ENCODE data around the gene ITGAD. TPM values are rescaled to one million over a fixed set of nuclear protein-coding genes. Genes with fewer than 3 reads are reported as not detected.
A peak's percentile ranks its signal among the peaks of the same experiment; 100 is the strongest.

ITGAD gene
- total RNA-seq, 2 donors from 2014 or later, result not detected

GRCh38 chr16:31361201-31362110 is 31.7 kb upstream of the ITGAD start:
- no peaks in the 10 kb centered on the region for H3K9me3 Mint-ChIP-seq
- H3K36me3 Mint-ChIP-seq, result peaks cover 0 to under 1% of the 10 kb centered on the region in 2 donors
- ATAC-seq (no peak), DNase-seq (ENCODE audit: low spot score in 2 of 2) (no peak)
- H3K27ac Mint-ChIP-seq, result no peak overlapping the region

DNA sequence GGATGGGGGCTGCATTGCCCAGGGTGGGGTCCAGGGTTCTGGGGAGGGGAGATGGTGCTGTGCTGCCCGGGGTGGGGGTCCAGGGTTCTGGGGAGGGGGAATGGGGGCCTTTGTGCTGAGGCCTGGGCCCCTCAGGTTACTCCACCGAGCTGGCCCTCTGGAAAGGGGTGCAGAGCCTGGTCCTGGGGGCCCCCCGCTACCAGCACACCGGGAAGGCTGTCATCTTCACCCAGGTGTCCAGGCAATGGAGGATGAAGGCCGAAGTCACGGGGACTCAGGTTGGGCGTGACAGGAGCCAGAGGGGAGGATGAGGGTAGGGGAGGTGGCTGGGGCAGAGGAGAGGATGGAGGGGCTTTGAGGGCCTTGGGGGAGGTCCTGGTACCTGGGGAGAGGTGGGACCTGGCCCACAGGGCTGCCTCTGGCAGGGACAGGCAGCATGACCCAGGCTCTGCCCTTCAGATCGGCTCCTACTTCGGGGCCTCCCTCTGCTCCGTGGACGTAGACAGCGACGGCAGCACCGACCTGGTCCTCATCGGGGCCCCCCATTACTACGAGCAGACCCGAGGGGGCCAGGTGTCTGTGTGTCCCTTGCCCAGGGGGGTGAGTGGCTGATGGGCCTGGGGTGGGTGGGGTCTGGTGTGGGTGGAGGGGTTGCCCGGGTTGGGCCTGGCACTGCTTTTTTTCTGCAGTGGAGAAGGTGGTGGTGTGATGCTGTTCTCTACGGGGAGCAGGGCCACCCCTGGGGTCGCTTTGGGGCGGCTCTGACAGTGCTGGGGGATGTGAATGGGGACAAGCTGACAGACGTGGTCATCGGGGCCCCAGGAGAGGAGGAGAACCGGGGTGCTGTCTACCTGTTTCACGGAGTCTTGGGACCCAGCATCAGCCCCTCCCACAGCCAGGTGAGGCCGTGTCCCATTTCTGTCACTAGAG is 30.4 kb upstream of the ITGAD start:
- no peak for ATAC-seq
- Mint-ChIP-seq H3K9me3 (no peaks in the 10 kb centered on the region), H3K36me3 (peaks cover 0 to 6% of the 10 kb centered on the region in 2 donors)

GRCh38 chr16:31363721-31364120 is 29.4 kb upstream of the ITGAD start:
- no peak overlapping the region for H3K27ac Mint-ChIP-seq
- ATAC-seq (no peak), DNase-seq (ENCODE audit: low spot score in 2 of 2) (no peak)
- H3K9me3 Mint-ChIP-seq, result no peaks in the 10 kb centered on the region
- H3K36me3 Mint-ChIP-seq, result peaks cover 0 to 6% of the 10 kb centered on the region in 2 donors

More for the DNA sequence above, 30.4 kb upstream of the ITGAD start:
- H3K27ac Mint-ChIP-seq, result no peak overlapping the region
- no peak for DNase-seq (ENCODE audit: low spot score in 2 of 2)

DNA sequence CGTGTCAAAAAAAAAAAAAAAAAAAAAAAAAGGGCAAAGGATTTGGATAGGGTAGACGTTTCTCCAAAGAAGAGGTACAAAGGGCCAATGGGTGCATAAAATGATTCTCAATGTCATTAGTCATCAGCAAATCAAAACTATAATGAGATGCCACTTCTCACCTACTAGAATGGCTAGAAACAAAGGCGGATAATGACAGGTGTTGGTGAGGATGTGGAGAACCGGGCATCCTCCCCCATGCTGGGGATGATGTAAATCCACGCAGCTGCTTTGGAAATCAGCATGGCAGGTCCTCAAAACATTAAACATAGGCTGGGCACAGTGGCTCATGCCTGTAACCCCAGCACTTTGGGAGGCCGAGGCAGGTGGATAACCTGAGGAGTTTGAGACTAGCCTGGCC is 28.7 kb upstream of the ITGAD start:
- DNase-seq (ENCODE audit: low spot score in 2 of 2), result no peak
- no peak for ATAC-seq
- peaks cover 0 to 6% of the 10 kb centered on the region in 2 donors for H3K36me3 Mint-ChIP-seq
- peak overlapping the region in 1 of 2 donors; percentile 44 for H3K27ac Mint-ChIP-seq
- no peaks in the 10 kb centered on the region for H3K9me3 Mint-ChIP-seq

DNA sequence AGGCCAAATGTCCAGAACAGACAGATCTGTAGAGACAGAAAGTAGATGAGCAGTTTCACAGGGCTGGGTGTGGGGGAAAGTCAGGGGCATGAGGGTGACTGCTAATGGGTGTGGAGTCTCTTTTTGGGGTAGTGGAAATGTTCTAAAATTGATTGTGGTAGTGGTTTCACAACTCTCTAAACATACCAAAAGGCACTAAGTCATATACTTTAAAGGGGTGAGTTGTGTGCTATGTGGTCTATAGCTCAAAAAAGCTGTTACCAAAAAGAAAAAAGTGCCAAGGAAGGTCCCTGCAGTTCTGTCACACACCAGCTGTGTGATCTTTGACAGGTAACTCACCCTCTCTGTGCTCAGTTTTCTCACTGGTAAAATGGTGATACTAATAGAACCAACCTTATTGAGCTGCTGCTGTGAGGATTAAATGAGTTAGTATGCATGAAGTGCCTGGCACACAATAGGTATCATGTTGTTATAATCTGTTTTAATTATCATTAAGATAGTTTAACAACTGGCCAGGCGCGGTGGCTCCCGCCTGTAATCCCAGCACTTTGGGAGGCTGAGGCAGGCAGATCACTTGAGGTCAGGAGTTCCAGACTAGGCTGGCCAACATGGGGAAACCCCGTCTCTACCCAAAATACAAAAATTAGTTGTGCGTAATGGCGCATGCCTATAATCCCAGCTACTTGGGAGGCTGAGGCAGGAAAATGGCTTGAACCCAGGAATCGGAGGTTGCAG is 27.8 kb upstream of the ITGAD start:
- Mint-ChIP-seq H3K27ac (no peak overlapping the region), H3K36me3 (peaks cover 0 to 6% of the 10 kb centered on the region in 2 donors), H3K9me3 (no peaks in the 10 kb centered on the region)
- DNase-seq (ENCODE audit: low spot score in 2 of 2), result no peak
- ATAC-seq, result peak; percentile 60 to 86

GRCh38 chr16:31367853-31368252 is 25.3 kb upstream of the ITGAD start:
- H3K9me3 Mint-ChIP-seq, result no peaks in the 10 kb centered on the region
- no peak for DNase-seq (ENCODE audit: low spot score in 2 of 2)
- no peak overlapping the region for H3K27ac Mint-ChIP-seq
- peaks cover 0 to 6% of the 10 kb centered on the region in 2 donors for H3K36me3 Mint-ChIP-seq
- ATAC-seq, result no peak

GRCh38 chr16:31371008-31371407 is 22.1 kb upstream of the ITGAD start:
- DNase-seq (ENCODE audit: low spot score in 2 of 2) (no peak), ATAC-seq (no peak)
- Mint-ChIP-seq H3K27ac (no peak overlapping the region), H3K36me3 (peaks cover 6 to 7% of the 10 kb centered on the region in 2 donors), H3K9me3 (no peaks in the 10 kb centered on the region)

DNA sequence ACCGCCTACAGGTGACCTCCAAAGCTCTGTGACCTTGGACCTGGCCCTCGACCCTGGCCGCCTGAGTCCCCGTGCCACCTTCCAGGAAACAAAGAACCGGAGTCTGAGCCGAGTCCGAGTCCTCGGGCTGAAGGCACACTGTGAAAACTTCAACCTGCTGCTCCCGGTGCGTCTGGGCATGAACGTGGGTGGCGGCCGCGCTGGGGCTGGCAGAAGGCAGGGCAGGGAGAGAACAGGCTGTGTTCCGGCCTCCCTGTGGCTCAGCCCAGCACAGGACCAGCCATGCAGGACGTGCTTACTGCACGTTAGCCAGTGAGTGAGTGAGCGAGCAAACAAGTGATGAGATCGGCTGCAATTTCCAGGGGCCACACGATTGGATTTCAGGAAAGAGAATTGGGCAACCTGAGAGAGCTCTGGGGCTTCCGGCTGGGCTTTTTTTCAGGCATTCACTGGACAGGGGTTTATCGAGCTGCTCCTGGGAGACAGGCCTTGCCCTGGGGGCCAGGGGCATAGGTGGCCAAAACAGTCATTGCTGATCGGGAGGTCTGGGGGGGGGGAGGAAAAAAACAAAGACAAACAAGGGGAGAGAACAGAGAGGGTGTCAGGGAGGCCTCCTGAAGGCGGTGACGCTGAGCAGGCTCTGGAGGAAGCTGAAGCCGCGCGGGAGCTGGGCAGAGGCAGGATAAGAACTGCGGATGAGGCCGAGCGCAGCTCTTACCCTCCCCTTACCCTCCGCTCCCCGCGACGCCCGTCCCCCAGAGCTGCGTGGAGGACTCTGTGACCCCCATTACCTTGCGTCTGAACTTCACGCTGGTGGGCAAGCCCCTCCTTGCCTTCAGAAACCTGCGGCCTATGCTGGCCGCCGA is 21.3 kb upstream of the ITGAD start:
- Mint-ChIP-seq H3K9me3 (no peaks in the 10 kb centered on the region), H3K27ac (no peak overlapping the region), H3K36me3 (peaks cover 2 to 7% of the 10 kb centered on the region in 2 donors)
- ATAC-seq (no peak), DNase-seq (ENCODE audit: low spot score in 2 of 2) (no peak)

GRCh38 chr16:31373235-31373634 is 19.9 kb upstream of the ITGAD start:
- H3K9me3 Mint-ChIP-seq, result no peaks in the 10 kb centered on the region
- peak overlapping the region in 1 of 2 donors; percentile 50 for H3K27ac Mint-ChIP-seq
- H3K36me3 Mint-ChIP-seq, result peaks cover 0 to 7% of the 10 kb centered on the region in 2 donors
- no peak for DNase-seq (ENCODE audit: low spot score in 2 of 2)
- no peak for ATAC-seq

GRCh38 chr16:31375231-31375630 is 17.9 kb upstream of the ITGAD start:
- Mint-ChIP-seq H3K27ac (no peak overlapping the region), H3K9me3 (no peaks in the 10 kb centered on the region), H3K36me3 (peaks cover 0 to 7% of the 10 kb centered on the region in 2 donors)
- DNase-seq (ENCODE audit: low spot score in 2 of 2) (no peak), ATAC-seq (no peak)

DNA sequence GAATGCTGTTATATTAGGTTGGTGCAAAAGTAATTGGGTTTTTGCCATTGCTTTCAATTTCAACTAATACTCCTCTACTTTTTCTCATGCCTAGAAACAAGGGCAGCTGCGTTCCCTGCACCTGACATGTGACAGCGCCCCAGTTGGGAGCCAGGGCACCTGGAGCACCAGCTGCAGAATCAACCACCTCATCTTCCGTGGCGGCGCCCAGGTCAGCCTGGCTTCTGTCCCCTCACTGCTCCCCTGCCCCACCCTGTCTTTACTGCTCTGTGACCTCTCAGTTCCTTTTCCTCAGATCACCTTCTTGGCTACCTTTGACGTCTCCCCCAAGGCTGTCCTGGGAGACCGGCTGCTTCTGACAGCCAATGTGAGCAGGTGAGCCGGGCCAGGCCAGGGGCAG is 16.4 kb upstream of the ITGAD start:
- H3K27ac Mint-ChIP-seq, result no peak overlapping the region

GRCh38 chr16:31377210-31377903 is 15.8 kb upstream of the ITGAD start:
- DNase-seq (ENCODE audit: low spot score in 2 of 2) (no peak), ATAC-seq (no peak)
- Mint-ChIP-seq H3K36me3 (peaks cover 0 to 7% of the 10 kb centered on the region in 2 donors), H3K27ac (peak overlapping the region in 1 of 2 donors; percentile 31), H3K9me3 (no peaks in the 10 kb centered on the region)

More for the DNA sequence above, 16.4 kb upstream of the ITGAD start:
- Mint-ChIP-seq H3K36me3 (peaks cover 0 to 7% of the 10 kb centered on the region in 2 donors), H3K9me3 (no peaks in the 10 kb centered on the region)
- no peak for ATAC-seq
- no peak for DNase-seq (ENCODE audit: low spot score in 2 of 2)

- peaks cover 0 to 3% of the 10 kb centered on the region in 2 donors for H3K36me3 Mint-ChIP-seq
- no peaks in the 10 kb centered on the region for H3K9me3 Mint-ChIP-seq
- H3K27ac Mint-ChIP-seq, result no peak overlapping the region
- DNase-seq (ENCODE audit: low spot score in 2 of 2), result no peak
- no peak for ATAC-seq
Observed at GRCh38 chr16:31380201-31380600, 12.9 kb upstream of the ITGAD start.

DNA sequence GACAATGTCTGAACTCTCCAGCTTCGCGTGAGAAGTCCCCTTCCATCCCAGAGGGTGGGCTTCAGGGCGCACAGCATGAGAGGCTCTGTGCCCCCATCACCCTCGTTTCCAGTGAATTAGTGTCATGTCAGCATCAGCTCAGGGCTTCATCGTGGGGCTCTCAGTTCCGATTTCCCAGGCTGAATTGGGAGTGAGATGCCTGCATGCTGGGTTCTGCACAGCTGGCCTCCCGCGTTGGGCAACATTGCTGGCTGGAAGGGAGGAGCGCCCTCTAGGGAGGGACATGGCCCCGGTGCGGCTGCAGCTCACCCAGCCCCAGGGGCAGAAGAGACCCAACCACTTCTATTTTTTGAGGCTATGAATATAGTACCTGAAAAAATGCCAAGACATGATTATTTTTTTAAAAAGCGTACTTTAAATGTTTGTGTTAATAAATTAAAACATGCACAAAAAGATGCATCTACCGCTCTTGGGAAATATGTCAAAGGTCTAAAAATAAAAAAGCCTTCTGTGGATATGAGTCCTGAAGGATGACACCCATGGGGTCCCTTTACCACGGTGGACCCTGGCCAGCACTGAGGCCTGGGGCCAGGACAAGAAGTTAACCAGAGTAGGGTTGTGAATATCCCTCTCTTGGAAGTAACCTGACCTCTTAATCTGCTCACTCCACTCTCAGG is 10.5 kb upstream of the ITGAD start:
- ATAC-seq (peak; percentile 42 to 64), DNase-seq (ENCODE audit: low spot score in 2 of 2) (peak in 1 of 2 donors; percentile 75)
- Mint-ChIP-seq H3K27ac (no peak overlapping the region), H3K9me3 (no peaks in the 10 kb centered on the region), H3K36me3 (no peaks in the 10 kb centered on the region)

DNA sequence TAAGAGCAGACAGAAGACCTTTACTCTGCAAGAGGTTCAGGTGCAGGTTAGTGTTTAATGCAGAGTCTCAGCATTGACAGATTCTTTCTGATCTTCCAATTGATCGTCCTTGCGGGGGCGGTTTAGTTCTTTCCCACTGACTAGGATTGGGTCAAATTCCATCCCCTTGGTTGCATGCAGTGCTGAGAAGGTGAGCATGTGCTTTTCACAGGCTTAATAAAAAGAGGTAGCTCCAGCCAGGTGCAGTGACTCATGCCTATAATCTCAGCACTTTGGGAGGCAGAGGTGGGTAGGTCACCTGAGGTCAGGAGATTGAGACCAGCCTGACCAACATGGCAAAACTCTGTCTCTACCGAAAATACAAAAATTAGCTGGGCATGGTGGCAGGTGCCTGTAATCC is 7.5 kb upstream of the ITGAD start:
- peak in 1 of 2 donors; percentile 8 for ATAC-seq
- no peak for DNase-seq (ENCODE audit: low spot score in 2 of 2)
- H3K36me3 Mint-ChIP-seq, result no peaks in the 10 kb centered on the region
- no peak overlapping the region for H3K27ac Mint-ChIP-seq
- no peaks in the 10 kb centered on the region for H3K9me3 Mint-ChIP-seq

Data from activated naive CD4-positive, alpha-beta T cell treated with anti-CD3 and anti-CD28 coated beads, Interleukin-2, amount 50 U/mL, for 72 hours (primary cell).